ENCODE data around the gene POMT1. TPM values are rescaled to one million over a fixed set of nuclear protein-coding genes. Genes with fewer than 3 reads are reported as not detected.

The POMT1 gene
- total and polyA plus RNA-seq, 2 experiments from 2014 or later = 20.2 to 32.4 TPM

DNA sequence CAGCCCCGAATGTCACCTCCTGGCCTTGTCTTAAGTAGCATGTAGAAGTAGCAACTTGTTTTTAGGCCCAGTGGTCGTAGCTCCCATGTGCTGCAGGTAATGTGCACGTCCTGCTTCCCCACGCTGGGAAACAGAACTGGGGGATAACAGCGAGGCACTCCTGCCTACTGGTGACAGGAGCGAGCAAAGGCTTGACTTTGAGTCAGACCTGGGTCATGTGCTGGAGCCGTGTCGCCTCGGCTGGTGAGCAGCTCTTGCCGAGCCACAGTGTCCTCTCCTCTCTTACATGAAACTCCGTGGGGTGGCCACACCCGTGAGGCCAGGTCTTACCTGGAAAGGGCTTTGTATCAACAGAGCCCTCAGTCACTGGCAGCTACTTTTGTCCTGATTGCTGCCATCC is 17.5 kb upstream of the POMT1 start:
- no peak overlapping the region for H3K27ac Mint-ChIP-seq
- peaks cover 99% of the 10 kb centered on the region for H3K36me3 Mint-ChIP-seq (ENCODE audit: low read depth)
- peaks cover 33% of the 10 kb centered on the region for H3K27me3 Mint-ChIP-seq (ENCODE audit: insufficient read depth, low read depth, poor library complexity)
- no peaks in the 10 kb centered on the region for H3K4me1 ChIP-seq (ENCODE audit: insufficient read depth)
- peaks cover 10% of the 10 kb centered on the region for H3K79me2 ChIP-seq (replicated peaks; ENCODE audit: insufficient read depth)
- no peak overlapping the region for H3K4me2 ChIP-seq
- H3K4me3 ChIP-seq = no peak overlapping the region
- H3K9me3 Mint-ChIP-seq = no peaks in the 10 kb centered on the region
- peaks cover 4% of the 10 kb centered on the region for H4K20me1 ChIP-seq (replicated peaks; ENCODE audit: insufficient read depth)
- H3K9me2 ChIP-seq (ENCODE audit: insufficient read depth) = no peaks in the 10 kb centered on the region
- TF ChIP-seq CREB1 (CRISPR knock-in tag; IDR thresholded peaks at IDR 0.05; ENCODE audit: low read depth) = no peak
- TF ChIP-seq ZNF114 (CRISPR knock-in tag; IDR thresholded peaks at IDR 0.05) = no peak
- TF ChIP-seq, protein P1, sequence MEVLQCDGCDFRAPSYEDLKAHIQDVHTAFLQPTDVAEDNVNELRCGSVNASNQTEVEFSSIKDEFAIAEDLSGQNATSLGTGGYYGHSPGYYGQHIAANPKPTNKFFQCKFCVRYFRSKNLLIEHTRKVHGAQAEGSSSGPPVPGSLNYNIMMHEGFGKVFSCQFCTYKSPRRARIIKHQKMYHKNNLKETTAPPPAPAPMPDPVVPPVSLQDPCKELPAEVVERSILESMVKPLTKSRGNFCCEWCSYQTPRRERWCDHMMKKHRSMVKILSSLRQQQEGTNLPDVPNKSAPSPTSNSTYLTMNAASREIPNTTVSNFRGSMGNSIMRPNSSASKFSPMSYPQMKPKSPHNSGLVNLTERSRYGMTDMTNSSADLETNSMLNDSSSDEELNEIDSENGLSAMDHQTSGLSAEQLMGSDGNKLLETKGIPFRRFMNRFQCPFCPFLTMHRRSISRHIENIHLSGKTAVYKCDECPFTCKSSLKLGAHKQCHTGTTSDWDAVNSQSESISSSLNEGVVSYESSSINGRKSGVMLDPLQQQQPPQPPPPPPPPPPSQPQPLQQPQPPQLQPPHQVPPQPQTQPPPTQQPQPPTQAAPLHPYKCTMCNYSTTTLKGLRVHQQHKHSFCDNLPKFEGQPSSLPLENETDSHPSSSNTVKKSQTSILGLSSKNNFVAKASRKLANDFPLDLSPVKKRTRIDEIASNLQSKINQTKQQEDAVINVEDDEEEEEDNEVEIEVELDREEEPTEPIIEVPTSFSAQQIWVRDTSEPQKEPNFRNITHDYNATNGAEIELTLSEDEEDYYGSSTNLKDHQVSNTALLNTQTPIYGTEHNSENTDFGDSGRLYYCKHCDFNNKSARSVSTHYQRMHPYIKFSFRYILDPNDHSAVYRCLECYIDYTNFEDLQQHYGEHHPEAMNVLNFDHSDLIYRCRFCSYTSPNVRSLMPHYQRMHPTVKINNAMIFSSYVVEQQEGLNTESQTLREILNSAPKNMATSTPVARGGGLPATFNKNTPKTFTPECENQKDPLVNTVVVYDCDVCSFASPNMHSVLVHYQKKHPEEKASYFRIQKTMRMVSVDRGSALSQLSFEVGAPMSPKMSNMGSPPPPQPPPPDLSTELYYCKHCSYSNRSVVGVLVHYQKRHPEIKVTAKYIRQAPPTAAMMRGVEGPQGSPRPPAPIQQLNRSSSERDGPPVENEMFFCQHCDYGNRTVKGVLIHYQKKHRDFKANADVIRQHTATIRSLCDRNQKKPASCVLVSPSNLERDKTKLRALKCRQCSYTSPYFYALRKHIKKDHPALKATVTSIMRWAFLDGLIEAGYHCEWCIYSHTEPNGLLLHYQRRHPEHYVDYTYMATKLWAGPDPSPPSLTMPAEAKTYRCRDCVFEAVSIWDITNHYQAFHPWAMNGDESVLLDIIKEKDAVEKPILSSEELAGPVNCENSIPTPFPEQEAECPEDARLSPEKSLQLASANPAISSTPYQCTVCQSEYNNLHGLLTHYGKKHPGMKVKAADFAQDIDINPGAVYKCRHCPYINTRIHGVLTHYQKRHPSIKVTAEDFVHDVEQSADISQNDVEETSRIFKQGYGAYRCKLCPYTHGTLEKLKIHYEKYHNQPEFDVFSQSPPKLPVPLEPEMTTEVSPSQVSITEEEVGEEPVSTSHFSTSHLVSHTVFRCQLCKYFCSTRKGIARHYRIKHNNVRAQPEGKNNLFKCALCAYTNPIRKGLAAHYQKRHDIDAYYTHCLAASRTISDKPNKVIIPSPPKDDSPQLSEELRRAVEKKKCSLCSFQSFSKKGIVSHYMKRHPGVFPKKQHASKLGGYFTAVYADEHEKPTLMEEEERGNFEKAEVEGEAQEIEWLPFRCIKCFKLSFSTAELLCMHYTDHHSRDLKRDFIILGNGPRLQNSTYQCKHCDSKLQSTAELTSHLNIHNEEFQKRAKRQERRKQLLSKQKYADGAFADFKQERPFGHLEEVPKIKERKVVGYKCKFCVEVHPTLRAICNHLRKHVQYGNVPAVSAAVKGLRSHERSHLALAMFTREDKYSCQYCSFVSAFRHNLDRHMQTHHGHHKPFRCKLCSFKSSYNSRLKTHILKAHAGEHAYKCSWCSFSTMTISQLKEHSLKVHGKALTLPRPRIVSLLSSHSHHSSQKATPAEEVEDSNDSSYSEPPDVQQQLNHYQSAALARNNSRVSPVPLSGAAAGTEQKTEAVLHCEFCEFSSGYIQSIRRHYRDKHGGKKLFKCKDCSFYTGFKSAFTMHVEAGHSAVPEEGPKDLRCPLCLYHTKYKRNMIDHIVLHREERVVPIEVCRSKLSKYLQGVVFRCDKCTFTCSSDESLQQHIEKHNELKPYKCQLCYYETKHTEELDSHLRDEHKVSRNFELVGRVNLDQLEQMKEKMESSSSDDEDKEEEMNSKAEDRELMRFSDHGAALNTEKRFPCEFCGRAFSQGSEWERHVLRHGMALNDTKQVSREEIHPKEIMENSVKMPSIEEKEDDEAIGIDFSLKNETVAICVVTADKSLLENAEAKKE (CRISPR knock-in tag; IDR thresholded peaks at IDR 0.05) = no peak
- TF ChIP-seq JUNB (IDR thresholded peaks at IDR 0.05; ENCODE audit: unreplicated experiment) = no peak
- no peak for TF ChIP-seq POLR2AphosphoS5 (IDR thresholded peaks at IDR 0.05; ENCODE audit: low read depth)
- no peak for TF ChIP-seq REST (IDR thresholded peaks at IDR 0.05; ENCODE audit: unreplicated experiment)
- no peak for TF ChIP-seq ZNF331 (CRISPR knock-in tag; IDR thresholded peaks at IDR 0.05; ENCODE audit: low read depth)
- TF ChIP-seq STAT1 (IDR thresholded peaks at IDR 0.05; ENCODE audit: unreplicated experiment) = no peak
- TF ChIP-seq, protein P2, sequence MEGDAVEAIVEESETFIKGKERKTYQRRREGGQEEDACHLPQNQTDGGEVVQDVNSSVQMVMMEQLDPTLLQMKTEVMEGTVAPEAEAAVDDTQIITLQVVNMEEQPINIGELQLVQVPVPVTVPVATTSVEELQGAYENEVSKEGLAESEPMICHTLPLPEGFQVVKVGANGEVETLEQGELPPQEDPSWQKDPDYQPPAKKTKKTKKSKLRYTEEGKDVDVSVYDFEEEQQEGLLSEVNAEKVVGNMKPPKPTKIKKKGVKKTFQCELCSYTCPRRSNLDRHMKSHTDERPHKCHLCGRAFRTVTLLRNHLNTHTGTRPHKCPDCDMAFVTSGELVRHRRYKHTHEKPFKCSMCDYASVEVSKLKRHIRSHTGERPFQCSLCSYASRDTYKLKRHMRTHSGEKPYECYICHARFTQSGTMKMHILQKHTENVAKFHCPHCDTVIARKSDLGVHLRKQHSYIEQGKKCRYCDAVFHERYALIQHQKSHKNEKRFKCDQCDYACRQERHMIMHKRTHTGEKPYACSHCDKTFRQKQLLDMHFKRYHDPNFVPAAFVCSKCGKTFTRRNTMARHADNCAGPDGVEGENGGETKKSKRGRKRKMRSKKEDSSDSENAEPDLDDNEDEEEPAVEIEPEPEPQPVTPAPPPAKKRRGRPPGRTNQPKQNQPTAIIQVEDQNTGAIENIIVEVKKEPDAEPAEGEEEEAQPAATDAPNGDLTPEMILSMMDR (conservative IDR thresholded peaks at IDR 0.05; ENCODE audit: low read depth in 2 of 2) = no peak
- TF ChIP-seq NANOG (IDR thresholded peaks at IDR 0.05; ENCODE audit: borderline replicate concordance) = no peak
- TF ChIP-seq EZH2 (IDR thresholded peaks at IDR 0.05; ENCODE audit: low read depth, unreplicated experiment) = no peak
- TF ChIP-seq EZH2phosphoT487 (IDR thresholded peaks at IDR 0.05; ENCODE audit: unreplicated experiment) = no peak
- no peak overlapping the region for H2AFZ ChIP-seq
- no peak for DNase-seq (ENCODE audit: low spot score)
- H3K36me3 ChIP-seq (ENCODE audit: insufficient read depth) = peaks cover 60% of the 10 kb centered on the region
- no peak overlapping the region for H3K27ac ChIP-seq (ENCODE audit: low read depth)
- no peak overlapping the region for H3K4me3 Mint-ChIP-seq
- ATAC-seq = no peak
- H3F3A ChIP-seq (replicated peaks; ENCODE audit: low read depth) = peaks cover 33% of the 10 kb centered on the region
- H3K4me1 Mint-ChIP-seq = no peaks in the 10 kb centered on the region; the same call in 2 of the 3 replicates
- no peaks in the 10 kb centered on the region for H3K27me3 ChIP-seq (ENCODE audit: insufficient read depth)

Measured in GM23338 (cell line).